GM12891 (cell line): ENCODE measurements around the gene AMER3.
"Not testable (repeated sequence)": the region's sequence is repeated elsewhere in the genome, so short reads cannot be mapped to it uniquely, and the experiment has no call there.

Source experiments
- DNase-seq: peaks from one replicate; pipeline ENCODE4 v3.0.0; 2011; ENCODE audit warnings: low spot score; ENCODE audit not compliant: insufficient read length
- FAIRE-seq: peaks from 2 replicates; lab custom pipeline; 2011; peaks lifted over from hg19 to GRCh38; lab: Jason Lieb, UNC
- PAX5 ChIP-seq: IDR thresholded peaks from 2 replicates; pipeline ENCODE4 v1.6.1; 2011; ENCODE audit warnings: low read length, moderate library complexity, mild to moderate bottlenecking; ENCODE audit not compliant: insufficient read depth, severe bottlenecking
- POLR2A ChIP-seq: IDR thresholded peaks from 2 replicates; pipeline ENCODE4 v1.6.1; 2011; ENCODE audit warnings: low read depth, low read length, control low read depth
- POLR2AphosphoS5 ChIP-seq: IDR thresholded peaks from 2 replicates; pipeline ENCODE4 v1.6.1; 2011; ENCODE audit warnings: low read depth, low read length, control low read depth
- POU2F2 ChIP-seq: IDR thresholded peaks from 2 replicates; pipeline ENCODE4 v1.6.1; 2011; ENCODE audit warnings: low read depth, mild to moderate bottlenecking, control low read depth, low read length, moderate library complexity
- SPI1 ChIP-seq: IDR thresholded peaks from 2 replicates; pipeline ENCODE4 v1.6.1; 2011; ENCODE audit warnings: low read depth, low read length, control low read depth
- TAF1 ChIP-seq: IDR thresholded peaks from 2 replicates; pipeline ENCODE4 v1.6.1; 2011; ENCODE audit warnings: low read depth, low read length, control low read depth

The AMER3 gene

DNA sequence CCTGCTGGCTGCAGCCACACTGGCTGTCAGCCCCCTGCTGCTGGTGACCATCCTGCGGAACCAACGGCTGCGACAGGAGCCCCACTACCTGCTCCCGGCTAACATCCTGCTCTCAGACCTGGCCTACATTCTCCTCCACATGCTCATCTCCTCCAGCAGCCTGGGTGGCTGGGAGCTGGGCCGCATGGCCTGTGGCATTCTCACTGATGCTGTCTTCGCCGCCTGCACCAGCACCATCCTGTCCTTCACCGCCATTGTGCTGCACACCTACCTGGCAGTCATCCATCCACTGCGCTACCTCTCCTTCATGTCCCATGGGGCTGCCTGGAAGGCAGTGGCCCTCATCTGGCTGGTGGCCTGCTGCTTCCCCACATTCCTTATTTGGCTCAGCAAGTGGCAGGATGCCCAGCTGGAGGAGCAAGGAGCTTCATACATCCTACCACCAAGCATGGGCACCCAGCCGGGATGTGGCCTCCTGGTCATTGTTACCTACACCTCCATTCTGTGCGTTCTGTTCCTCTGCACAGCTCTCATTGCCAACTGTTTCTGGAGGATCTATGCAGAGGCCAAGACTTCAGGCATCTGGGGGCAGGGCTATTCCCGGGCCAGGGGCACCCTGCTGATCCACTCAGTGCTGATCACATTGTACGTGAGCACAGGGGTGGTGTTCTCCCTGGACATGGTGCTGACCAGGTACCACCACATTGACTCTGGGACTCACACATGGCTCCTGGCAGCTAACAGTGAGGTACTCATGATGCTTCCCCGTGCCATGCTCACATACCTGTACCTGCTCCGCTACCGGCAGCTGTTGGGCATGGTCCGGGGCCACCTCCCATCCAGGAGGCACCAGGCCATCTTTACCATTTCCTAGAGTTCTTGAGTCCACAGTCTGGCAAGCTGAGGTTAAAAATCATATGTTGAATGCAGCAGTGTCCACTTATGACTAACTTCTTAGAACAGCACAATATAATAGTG, 25.7 kb upstream of the AMER3 start:
- no peak for DNase-seq
- FAIRE-seq, result no peak
- no peak for TF ChIP-seq PAX5
- TF ChIP-seq POU2F2, result no peak
- no peak for TF ChIP-seq POLR2A
- no peak for TF ChIP-seq SPI1
- no peak for TF ChIP-seq TAF1
- no peak for TF ChIP-seq POLR2AphosphoS5

DNA sequence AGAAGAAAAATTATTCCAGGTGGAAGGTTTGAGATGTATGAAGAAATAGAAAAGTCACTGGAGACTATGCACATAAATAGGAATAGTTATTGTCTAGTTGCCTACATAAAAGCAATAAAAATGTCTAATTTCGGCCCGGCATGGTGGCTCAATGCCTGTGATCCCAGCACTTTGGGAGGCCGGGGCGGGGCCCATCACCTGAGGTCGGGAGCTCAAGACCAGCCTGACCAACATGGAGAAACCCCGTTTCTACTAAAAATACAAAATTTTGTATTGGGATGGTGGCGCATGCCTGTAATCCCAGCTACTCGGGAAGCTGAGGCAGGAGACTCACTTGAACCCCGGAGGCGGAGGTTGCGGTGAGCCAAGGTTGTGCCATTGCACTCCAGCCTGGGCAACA, 23.1 kb upstream of the AMER3 start:
- not testable (repeated sequence) for DNase-seq, FAIRE-seq

DNA sequence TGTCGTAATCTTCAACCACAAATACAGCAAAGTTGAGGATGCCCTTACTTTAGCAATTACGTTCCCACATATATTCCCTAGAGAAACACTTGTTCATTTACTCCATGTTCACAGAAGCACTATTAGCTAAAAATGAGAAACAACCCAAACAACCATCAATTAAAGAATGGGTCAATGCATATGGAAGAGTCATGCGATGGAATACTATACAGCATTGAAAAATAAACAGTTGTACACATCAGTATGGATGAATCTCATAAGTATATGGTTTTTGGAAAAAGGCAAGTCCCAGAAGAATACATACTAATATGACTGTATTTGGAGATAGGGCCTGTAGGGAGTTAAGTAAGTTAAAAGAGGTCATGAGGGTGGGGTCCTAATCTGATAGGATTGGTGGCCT, 20.1 kb upstream of the AMER3 start:
- DNase-seq (no peak), FAIRE-seq (no peak)
- TF ChIP-seq PAX5 (no peak), SPI1 (no peak), POLR2AphosphoS5 (no peak), POU2F2 (no peak), TAF1 (no peak), POLR2A (no peak)

DNA sequence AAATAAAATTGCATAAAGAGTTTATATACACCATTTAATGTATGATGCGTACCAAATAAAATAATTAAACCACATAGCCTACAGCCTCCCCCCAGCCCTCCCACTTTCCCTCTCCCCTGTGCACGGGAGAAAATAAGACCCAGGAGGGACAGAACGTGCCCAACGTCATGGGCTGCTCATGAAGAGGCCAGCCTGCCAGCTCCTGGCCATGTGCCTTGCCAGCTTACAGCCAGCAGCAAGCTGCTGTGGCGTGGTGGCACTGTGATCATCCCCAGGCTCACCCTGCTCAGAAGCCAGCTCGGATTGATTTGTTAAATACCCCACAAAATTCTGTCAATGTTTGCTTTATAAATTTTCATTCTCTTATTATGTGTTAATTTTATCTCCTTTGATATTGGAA, 18.9 kb upstream of the AMER3 start:
- DNase-seq (no peak), FAIRE-seq (no peak)

DNA sequence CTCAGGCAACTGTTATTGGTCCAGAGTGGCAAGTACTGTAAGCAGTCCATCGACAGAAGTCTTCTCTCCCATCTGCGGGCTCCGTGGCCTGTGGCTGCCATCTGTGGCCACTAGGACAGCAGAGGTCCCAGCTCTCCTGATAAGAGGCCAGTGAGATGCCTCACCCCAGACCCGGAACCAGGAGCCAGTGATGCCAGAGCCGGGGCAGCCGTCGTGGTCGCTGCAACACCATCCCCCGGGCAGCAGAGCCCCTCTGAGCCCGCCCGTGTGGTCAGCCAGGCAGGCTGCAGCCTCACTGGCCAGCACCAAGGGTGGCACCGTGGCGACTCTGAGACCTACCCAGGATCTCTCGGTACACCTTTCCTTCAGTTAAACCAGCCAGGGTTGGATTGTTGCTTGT, 17.7 kb upstream of the AMER3 start:
- no peak for DNase-seq
- no peak for FAIRE-seq
- TF ChIP-seq POLR2A, result no peak

More for the DNA sequence above, 18.9 kb upstream of the AMER3 start:
- no peak for TF ChIP-seq TAF1
- TF ChIP-seq POU2F2, result no peak
- no peak for TF ChIP-seq POLR2AphosphoS5
- TF ChIP-seq POLR2A, result no peak
- TF ChIP-seq PAX5, result no peak

DNA sequence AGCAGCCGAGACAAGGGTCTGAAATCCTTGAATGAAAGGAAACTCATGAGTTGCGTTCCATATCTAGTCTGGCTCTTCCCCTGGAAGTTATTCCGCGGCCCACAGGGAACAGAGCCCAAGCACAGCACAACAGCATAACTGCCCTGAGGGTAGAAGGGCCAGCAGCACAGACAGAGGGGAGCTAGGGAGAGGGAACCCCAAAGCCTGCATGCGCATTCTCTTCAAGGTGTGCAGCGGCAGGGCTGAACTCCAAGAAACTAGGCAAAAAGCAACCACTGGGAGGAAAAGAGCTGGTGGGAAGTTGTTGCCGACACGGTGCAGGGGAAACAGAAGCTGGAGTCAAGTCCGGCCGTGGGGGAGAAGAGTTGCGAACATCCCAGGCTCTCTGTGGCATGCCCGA, 14.7 kb upstream of the AMER3 start:
- TF ChIP-seq POLR2AphosphoS5 (no peak), PAX5 (no peak), POU2F2 (no peak), POLR2A (no peak), SPI1 (no peak), TAF1 (no peak)
- no peak for FAIRE-seq
- DNase-seq, result no peak

DNA sequence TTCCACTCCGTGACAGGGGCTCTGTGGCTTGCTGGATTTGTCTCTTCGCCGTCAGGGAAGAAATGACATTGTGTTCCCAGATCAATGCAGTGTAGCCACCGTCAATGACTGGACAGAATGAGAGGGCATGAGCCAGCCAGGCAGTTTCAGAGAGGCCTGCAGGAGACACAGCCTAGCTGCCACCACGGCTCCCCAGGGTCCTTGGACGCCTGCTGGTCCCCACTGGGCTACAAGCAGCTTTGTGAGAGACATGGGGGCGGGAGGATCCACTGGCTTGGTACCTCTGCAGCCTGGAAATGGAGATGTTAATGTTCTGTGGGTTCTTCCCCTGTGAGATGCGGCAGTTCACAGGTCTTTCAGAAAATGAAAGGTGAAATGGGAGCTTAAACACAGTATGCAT, 12.1 kb upstream of the AMER3 start:
- FAIRE-seq (no peak), DNase-seq (no peak)
- TF ChIP-seq SPI1 (no peak), POLR2AphosphoS5 (no peak), TAF1 (no peak), POLR2A (no peak), PAX5 (no peak), POU2F2 (no peak)

DNA sequence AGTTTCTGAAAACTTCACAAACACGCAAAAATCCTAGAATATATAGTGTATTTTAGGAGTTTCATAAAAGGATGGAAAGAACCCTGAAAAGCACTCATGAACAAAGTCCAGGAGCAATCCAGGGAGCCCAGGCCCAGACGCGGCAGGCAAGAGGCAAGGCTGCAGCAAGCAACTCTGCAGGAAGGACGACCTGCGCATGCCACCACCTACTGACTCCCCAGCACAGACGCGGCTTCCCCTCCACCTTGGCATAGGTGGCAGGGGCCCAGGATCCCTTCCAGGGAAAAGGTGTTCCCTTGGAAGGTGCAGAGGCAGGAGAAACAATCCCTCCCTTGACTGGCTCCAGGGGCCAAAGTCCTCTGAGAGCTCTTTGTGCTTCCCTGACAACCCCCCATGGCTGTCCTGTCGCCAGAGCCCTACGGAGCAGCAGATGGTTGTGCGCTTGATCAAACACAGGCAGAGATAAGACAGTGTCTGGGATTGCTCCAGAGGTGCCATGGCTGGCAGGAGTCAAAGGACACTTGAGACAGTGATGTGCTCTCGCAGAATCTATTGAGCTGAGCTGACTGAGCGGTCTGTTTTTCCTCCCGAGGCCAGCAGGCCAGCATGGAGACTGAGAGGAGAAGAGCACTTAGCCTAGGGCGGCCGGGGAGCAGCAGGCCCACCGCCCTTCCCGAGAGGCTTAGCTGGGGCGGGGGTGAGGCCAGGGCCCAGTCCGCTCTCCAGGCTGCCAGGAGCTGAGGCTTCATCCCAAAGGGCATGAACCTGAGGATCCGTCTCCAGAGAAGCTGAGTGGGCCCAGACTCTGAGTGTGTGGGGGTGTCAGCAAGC, 10.8 kb upstream of the AMER3 start:
- FAIRE-seq (no peak), DNase-seq (no peak)
- TF ChIP-seq TAF1, result no peak
- no peak for TF ChIP-seq POU2F2
- TF ChIP-seq POLR2AphosphoS5, result no peak
- no peak for TF ChIP-seq POLR2A

DNA sequence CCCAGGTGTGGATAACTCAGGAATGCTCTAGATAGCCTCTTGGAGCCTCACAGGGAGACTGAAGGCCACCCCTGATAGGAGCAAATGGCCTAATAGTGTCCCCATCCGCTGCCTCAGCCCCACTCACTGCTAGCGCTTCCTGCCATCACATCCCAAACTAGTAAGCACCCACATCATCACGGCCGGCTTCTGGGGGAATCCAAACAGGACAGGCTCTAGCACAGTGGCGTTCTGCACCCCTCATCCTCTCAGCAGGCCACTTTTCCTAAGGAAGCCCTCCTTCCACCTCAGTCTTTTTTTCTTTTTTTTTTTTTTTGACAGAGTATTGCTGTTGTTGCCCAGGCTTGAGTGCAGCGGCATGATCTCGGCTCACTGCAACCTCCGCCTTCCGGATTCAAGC, 6.3 kb upstream of the AMER3 start:
- DNase-seq (no peak), FAIRE-seq (no peak)
- TF ChIP-seq POU2F2 (no peak), PAX5 (no peak), TAF1 (no peak), POLR2A (no peak), SPI1 (no peak), POLR2AphosphoS5 (no peak)

DNA sequence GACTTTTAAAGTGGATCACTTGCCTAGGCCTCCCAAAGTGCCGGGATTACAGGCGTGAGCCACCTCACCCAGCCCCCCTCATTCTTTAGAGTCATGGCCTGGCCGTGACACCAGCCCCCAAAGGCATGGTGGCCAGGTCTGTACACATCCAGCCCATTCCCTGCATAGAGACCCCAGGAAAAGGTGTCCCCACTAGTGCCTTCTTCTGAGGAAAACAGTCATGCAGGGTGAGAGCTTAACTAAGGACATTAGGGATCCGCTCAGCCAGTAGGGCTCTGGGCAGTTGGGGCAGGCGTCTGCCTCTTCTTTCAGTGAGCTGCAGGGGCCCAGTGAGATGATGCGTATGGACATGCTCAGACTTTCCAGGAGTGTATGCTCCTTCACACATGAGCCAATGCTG, 5.7 kb upstream of the AMER3 start:
- no peak for DNase-seq
- no peak for FAIRE-seq
- TF ChIP-seq PAX5 (no peak), SPI1 (no peak), POU2F2 (no peak), POLR2A (no peak), TAF1 (no peak), POLR2AphosphoS5 (no peak)
